ENCODE results near the gene DDX39A.
"Not testable (repeated sequence)": the region's sequence is repeated elsewhere in the genome, so short reads cannot be mapped to it uniquely, and the experiment has no call there.

The DDX39A gene

GRCh38 chr19:14383661-14384555 is 35.2 kb downstream of the DDX39A start:
- DNase-seq: no peak

GRCh38 chr19:14381689-14382474 is 37.3 kb downstream of the DDX39A start:
- DNase-seq: no peak

GRCh38 chr19:14379294-14380065 is 39.7 kb downstream of the DDX39A start:
- no peak for DNase-seq

GRCh38 chr19:14378890-14379289 is 40.3 kb downstream of the DDX39A start:
- no peak for DNase-seq

GRCh38 chr19:14377883-14378328 is 41.2 kb downstream of the DDX39A start:
- DNase-seq: no peak

- DNase-seq: no peak
These were observed 43.4 kb downstream of the DDX39A start for GRCh38 chr19:14375582-14376291.

GRCh38 chr19:14375055-14375581 is 44.0 kb downstream of the DDX39A start:
- no peak for DNase-seq

- DNase-seq: not testable (repeated sequence)
These were observed 44.8 kb downstream of the DDX39A start for GRCh38 chr19:14374313-14374712.

GRCh38 chr19:14372384-14373077 is 46.6 kb downstream of the DDX39A start:
- DNase-seq: not testable (repeated sequence)

- no peak for DNase-seq
These were observed 47.8 kb downstream of the DDX39A start for GRCh38 chr19:14371301-14371821.

GRCh38 chr19:14370940-14371280 is 48.2 kb downstream of the DDX39A start:
- DNase-seq: no peak

GRCh38 chr19:14370169-14370939 is 48.8 kb downstream of the DDX39A start:
- no peak for DNase-seq

GRCh38 chr19:14369399-14370168 is 49.6 kb downstream of the DDX39A start:
- DNase-seq: no peak

GRCh38 chr19:14368011-14368513 is 51.1 kb downstream of the DDX39A start:
- no peak for DNase-seq

- no peak for DNase-seq
These were observed 52.1 kb downstream of the DDX39A start for GRCh38 chr19:14367016-14367415.

GRCh38 chr19:14366529-14366928 is 52.6 kb downstream of the DDX39A start:
- DNase-seq: peak; percentile 78

- DNase-seq: not testable (repeated sequence)
These were observed 55.1 kb downstream of the DDX39A start for GRCh38 chr19:14364098-14364443.

GRCh38 chr19:14363183-14364097 is 55.7 kb downstream of the DDX39A start:
- peak; percentile 79 for DNase-seq

All from NCI-H524 treated with DMSO at 0.1 percent for 48 hours (cell line).